Measurements from ENCODE around the gene C1orf210.

- TF ChIP-seq CTCF (optimal IDR thresholded peaks at IDR 0.05 in 1 of 3, IDR thresholded peaks at IDR 0.05 in 1 of 3, conservative IDR thresholded peaks at IDR 0.05 in 1 of 3; ENCODE audit: extremely low read depth in 1 of 3, insufficient read depth in 2 of 3, low read length in 3 of 3), result no peak
- no peak for TF ChIP-seq EZH2 (IDR thresholded peaks at IDR 0.05; ENCODE audit: low read length)
These were observed 49.8 kb downstream of the C1orf210 start for GRCh38 chr1:43235451-43236121.
